Measurements from ENCODE around the gene EPS8. TPM values are rescaled to one million over a fixed set of nuclear protein-coding genes. Genes with fewer than 3 reads are reported as not detected.
"Not testable (repeated sequence)": the region's sequence is repeated elsewhere in the genome, so short reads cannot be mapped to it uniquely, and the experiment has no call there.

EPS8 gene
- total RNA-seq, 1 experiment from 2014 or later, result 13.9 TPM

GRCh38 chr12:15627995-15628945, 160.9 kb downstream of the EPS8 start:
- POLR2A ChIA-PET, result no interaction called here
- Mint-ChIP-seq H3K4me3 (ENCODE audit: unreplicated experiment) (no peak overlapping the region), H3K36me3 (ENCODE audit: insufficient read depth, unreplicated experiment) (no peaks in the 10 kb centered on the region), H3K4me1 (ENCODE audit: low read depth, unreplicated experiment) (peaks cover 35% of the 10 kb centered on the region), H3K27me3 (ENCODE audit: insufficient read depth, unreplicated experiment) (no peaks in the 10 kb centered on the region), H3K9me3 (ENCODE audit: unreplicated experiment) (peaks cover 6% of the 10 kb centered on the region), H3K27ac (ENCODE audit: unreplicated experiment) (peak overlapping the region; percentile 82)
- Histone ChIP-seq H3K4me3 (ENCODE audit: low read depth, low read length) (no peak overlapping the region), H3K4me1 (peaks cover 32% of the 10 kb centered on the region), H3K9me3 (no peaks in the 10 kb centered on the region), H3K36me3 (ENCODE audit: control insufficient read depth, insufficient read depth, low read length) (no peaks in the 10 kb centered on the region), H3K27me3 (replicated peaks; ENCODE audit: control insufficient read depth, insufficient read depth, low read length) (no peaks in the 10 kb centered on the region)
- BruUV-seq (replicated peaks), result no TSS peak
- intact Hi-C loops (cut with micrococcal nuclease; ENCODE audit: unreplicated experiment), result loop anchor here (1.0 to 5.0 kb wide), 3 partner anchors 12 to 159 kb away; partner anchors contain the start of gene EPS8
- CTCF ChIA-PET, result no interaction called here
- no peak for TF ChIP-seq CTCF (IDR thresholded peaks at IDR 0.05; ENCODE audit: insufficient read depth in 1 of 2, low read depth in 1 of 2, low read length in 1 of 2, severe bottlenecking in 1 of 2, unreplicated experiment in 1 of 2)
- DNase-seq, result no peak

- H3K4me1 ChIP-seq, result peaks cover 19% of the 10 kb centered on the region
- H3K27me3 ChIP-seq (replicated peaks; ENCODE audit: control insufficient read depth, insufficient read depth, low read length), result no peaks in the 10 kb centered on the region
- no peaks in the 10 kb centered on the region for H3K36me3 ChIP-seq (ENCODE audit: control insufficient read depth, insufficient read depth, low read length)
- H3K4me3 ChIP-seq (ENCODE audit: low read depth, low read length), result no peak overlapping the region
- ChIA-PET CTCF (no interaction called here), POLR2A (no interaction called here)
- H3K27ac Mint-ChIP-seq (ENCODE audit: unreplicated experiment), result no peak overlapping the region
- peaks cover 1% of the 10 kb centered on the region for H3K9me3 Mint-ChIP-seq (ENCODE audit: unreplicated experiment)
- H3K9me3 ChIP-seq, result no peaks in the 10 kb centered on the region
- DNase-seq, result no peak
- no peak overlapping the region for H3K4me3 Mint-ChIP-seq (ENCODE audit: unreplicated experiment)
- H3K4me1 Mint-ChIP-seq (ENCODE audit: low read depth, unreplicated experiment), result peaks cover 12% of the 10 kb centered on the region
- no peaks in the 10 kb centered on the region for H3K27me3 Mint-ChIP-seq (ENCODE audit: insufficient read depth, unreplicated experiment)
- intact Hi-C loops (cut with micrococcal nuclease; ENCODE audit: unreplicated experiment), result loop anchor here (5.0 kb wide), 1 partner anchor 162 kb away; the partner anchor contains the start of gene EPS8
- H3K36me3 Mint-ChIP-seq (ENCODE audit: insufficient read depth, unreplicated experiment), result no peaks in the 10 kb centered on the region
- no peak for TF ChIP-seq CTCF (IDR thresholded peaks at IDR 0.05; ENCODE audit: insufficient read depth in 1 of 2, low read depth in 1 of 2, low read length in 1 of 2, severe bottlenecking in 1 of 2, unreplicated experiment in 1 of 2)
- BruUV-seq (replicated peaks), result no TSS peak
Measured at GRCh38 chr12:15625075-15625474, 164.1 kb downstream of the EPS8 start.

GRCh38 chr12:15620741-15621539, 168.2 kb downstream of the EPS8 start:
- H3K36me3 Mint-ChIP-seq (ENCODE audit: insufficient read depth, unreplicated experiment), result no peaks in the 10 kb centered on the region
- intact Hi-C loops (cut with micrococcal nuclease; ENCODE audit: unreplicated experiment), result no loop called here
- no peaks in the 10 kb centered on the region for H3K4me1 ChIP-seq
- H3K27ac Mint-ChIP-seq (ENCODE audit: unreplicated experiment), result no peak overlapping the region
- peaks cover 13% of the 10 kb centered on the region for H3K9me3 ChIP-seq
- ChIA-PET CTCF (no interaction called here), POLR2A (no interaction called here)
- DNase-seq, result no peak
- H3K27me3 ChIP-seq (replicated peaks; ENCODE audit: control insufficient read depth, insufficient read depth, low read length), result no peaks in the 10 kb centered on the region
- H3K27me3 Mint-ChIP-seq (ENCODE audit: insufficient read depth, unreplicated experiment), result no peaks in the 10 kb centered on the region
- no peaks in the 10 kb centered on the region for H3K4me1 Mint-ChIP-seq (ENCODE audit: low read depth, unreplicated experiment)
- no peaks in the 10 kb centered on the region for H3K36me3 ChIP-seq (ENCODE audit: control insufficient read depth, insufficient read depth, low read length)
- peaks cover 24% of the 10 kb centered on the region for H3K9me3 Mint-ChIP-seq (ENCODE audit: unreplicated experiment)
- BruUV-seq (replicated peaks), result TSS peak; percentile 19
- no peak overlapping the region for H3K4me3 ChIP-seq (ENCODE audit: low read depth, low read length)
- no peak overlapping the region for H3K4me3 Mint-ChIP-seq (ENCODE audit: unreplicated experiment)
- TF ChIP-seq CTCF (IDR thresholded peaks at IDR 0.05; ENCODE audit: insufficient read depth in 1 of 2, low read depth in 1 of 2, low read length in 1 of 2, severe bottlenecking in 1 of 2, unreplicated experiment in 1 of 2), result no peak

GRCh38 chr12:15616495-15616894, 172.7 kb downstream of the EPS8 start:
- H3K4me1 ChIP-seq; H3K27me3 Mint-ChIP-seq (ENCODE audit: insufficient read depth, unreplicated experiment); H3K27me3 ChIP-seq (replicated peaks; ENCODE audit: control insufficient read depth, insufficient read depth, low read length); POLR2A ChIA-PET; DNase-seq; H3K4me3 ChIP-seq (ENCODE audit: low read depth, low read length); BruUV-seq (replicated peaks); H3K27ac Mint-ChIP-seq (ENCODE audit: unreplicated experiment); H3K36me3 ChIP-seq (ENCODE audit: control insufficient read depth, insufficient read depth, low read length); CTCF ChIA-PET; H3K4me1 Mint-ChIP-seq (ENCODE audit: low read depth, unreplicated experiment); H3K4me3 Mint-ChIP-seq (ENCODE audit: unreplicated experiment): not testable (repeated sequence)
- Mint-ChIP-seq H3K36me3 (ENCODE audit: insufficient read depth, unreplicated experiment) (peaks cover 12% of the 10 kb centered on the region), H3K9me3 (ENCODE audit: unreplicated experiment) (peaks cover 59% of the 10 kb centered on the region)
- intact Hi-C loops (cut with micrococcal nuclease; ENCODE audit: unreplicated experiment), result loop anchor here (1.0 kb wide), 1 partner anchor 12 kb away; no protein-coding TSS in a partner anchor
- peaks cover 25% of the 10 kb centered on the region for H3K9me3 ChIP-seq

Data from Caco-2 (cell line).